HepG2 (cell line): Measurements from ENCODE around the gene IZUMO1R. TPM values are rescaled to one million over a fixed set of nuclear protein-coding genes. Genes with fewer than 3 reads are reported as not detected.

Experiments used
- ATAC-seq: fragments of 200-7000 bp; cut with Tn5 transposase; 3 replicates; pipeline ENCODE4 v1.9.1; 2020; ENCODE audit warnings: mild to moderate bottlenecking, moderate library complexity
- BruUV-seq: library from RNA; stranded (reverse); fragments of 400-500 nt; replicated peaks from 2 replicates; lab custom pipeline; 2021; lab: Mats Ljungman, UMichigan
- CTCF ChIA-PET: fragments of 300-600 bp; formaldehyde crosslinking; extraction: SDS; loops from one replicate; lab custom pipeline; 2021; ENCODE audit warnings: low total read pairs, inconsistent platforms, low intra/inter-chr PET ratio; lab: Yijun Ruan, JAX
- POLR2A ChIA-PET: fragments of 350-600 bp; sonication (Branson Sonifier 250); formaldehyde crosslinking; loops from one replicate; lab custom pipeline; 2020; ENCODE audit warnings: antibody characterized with exemption, inconsistent platforms; lab: Yijun Ruan, JAX
- DNase-seq: peaks from one replicate; pipeline ENCODE4 v3.0.0-alpha.2; 2015; ENCODE audit warnings: low spot score
- FAIRE-seq: peaks from 3 replicates; lab custom pipeline; 2011; peaks lifted over from hg19 to GRCh38; lab: Jason Lieb, UNC
- H2AFZ ChIP-seq: one replicate; pipeline ENCODE4 v1.6.1; 2011; ENCODE audit warnings: low read length, inconsistent platforms
- H3K27ac ChIP-seq: fragments of 300-600 bp; 3 replicates; pipeline ENCODE4 v1.8.0; 2011; ENCODE audit warnings: mixed run types, mild to moderate bottlenecking, mixed read lengths, low read length, inconsistent platforms; ENCODE audit not compliant: insufficient read depth; ENCODE audit errors: extremely low read length
- H3K27me3 ChIP-seq, 2 experiments: fragments of 200-600 bp in 1 of 2; 2 replicates in 1 of 2; 3 replicates in 1 of 2; pipeline versions ENCODE4 v1.6.0 to v1.8.0; 2011; ENCODE audit warnings: low read length in 2 of 2, mild to moderate bottlenecking in 2 of 2, moderate library complexity in 2 of 2, inconsistent platforms in 1 of 2; ENCODE audit not compliant: insufficient read depth in 2 of 2, control insufficient read depth in 1 of 2
- H3K36me3 ChIP-seq, 2 experiments: fragments of 200-600 bp in 1 of 2; replicated peaks in 1 of 2; 2 replicates in 1 of 2; 3 replicates in 1 of 2; pipeline versions ENCODE4 v1.5.1 to v1.8.0; 2011; ENCODE audit warnings: low read length in 2 of 2, inconsistent platforms in 1 of 2; ENCODE audit not compliant: insufficient read depth in 2 of 2, control insufficient read depth in 1 of 2
- H3K4me1 ChIP-seq: 2 replicates; pipeline ENCODE4 v1.5.1; 2012; ENCODE audit warnings: low read length, inconsistent platforms; ENCODE audit not compliant: insufficient read depth
- H3K4me2 ChIP-seq: 2 replicates; pipeline ENCODE4 v1.6.0; 2011; ENCODE audit warnings: low read depth, low read length, inconsistent platforms
- H3K4me3 ChIP-seq, 3 experiments: fragments of 200-600 bp in 1 of 3; sonication (generic), shearing (Covaris generic) in 1 of 3; replicated peaks in 1 of 3; 2 replicates each; pipeline ENCODE4 v1.5.1; 2011 to 2016; ENCODE audit warnings: low read length in 3 of 3, inconsistent platforms in 2 of 3, low read depth in 2 of 3, mild to moderate bottlenecking in 2 of 3, control low read depth in 1 of 3, mixed read lengths in 1 of 3; ENCODE audit not compliant: insufficient read depth in 1 of 3
- H3K79me2 ChIP-seq: one replicate; pipeline ENCODE4 v1.6.1; 2011; ENCODE audit warnings: low read length, inconsistent platforms; ENCODE audit not compliant: insufficient read depth
- H3K9ac ChIP-seq: 2 replicates; pipeline ENCODE4 v1.6.0; 2011; ENCODE audit warnings: mild to moderate bottlenecking, low read depth, low read length, inconsistent platforms; ENCODE audit not compliant: insufficient read depth
- H3K9me3 ChIP-seq: 2 replicates; pipeline ENCODE4 v1.5.1; 2012; ENCODE audit warnings: mild to moderate bottlenecking, low read length
- H4K20me1 ChIP-seq: 2 replicates; pipeline ENCODE4 v1.6.0; 2011; ENCODE audit warnings: inconsistent platforms, mild to moderate bottlenecking, low read length, moderate library complexity; ENCODE audit not compliant: insufficient read depth
- MTF2 ChIP-seq: sonication (generic); formaldehyde crosslinking; IDR thresholded peaks from 2 replicates; pipeline ENCODE4 v1.5.0; 2020; ENCODE audit warnings: missing genetic modification reagents, borderline replicate concordance
- NCOA5 ChIP-seq: sonication (generic); formaldehyde crosslinking; IDR thresholded peaks from 2 replicates; pipeline ENCODE4 v1.4.0; 2020; ENCODE audit warnings: missing genetic modification reagents
- WGBS: methylation state at CpG from one replicate; pipeline ENCODE4 v1.1.6; 2017; ENCODE audit warnings: low lambda C conversion rate; 5-methylcytosine and 5-hydroxymethylcytosine counted together
- in situ Hi-C: cut with HindIII; loops from 2 replicates; pipeline ENCODE4 v1.10.0; 2017; ENCODE audit warnings: low pct_unique_long_range_greater_than_20kb; ENCODE audit not compliant: extremely low pct_ligation_motif_present
- intact Hi-C: fragments of 100-400 bp; cut with micrococcal nuclease; formaldehyde crosslinking; loops from one replicate; pipeline ENCODE4 v1.10.0; 2022; ENCODE audit not compliant: unreplicated experiment
- polyA plus RNA-seq, 8 experiments: library from polyadenylated mRNA; depleted of rRNA in 3 of 8; stranded (reverse) in 7 of 8; unstranded in 1 of 8; fragments of >200 nt; fragmentation: Illumina TruSeq in 4 of 8; extraction: Trizol in 4 of 8; gene quantifications; 2 replicates each; pipeline versions ENCODE4 v1.2.1 to v1.2.3, GENCODE V29; 2011 to 2016; ENCODE audit warnings: low read depth in 4 of 8, missing spikeins in 1 of 8, mixed read lengths in 1 of 8; ENCODE audit not compliant: insufficient read depth in 1 of 8
- total RNA-seq, 5 experiments: library from RNA; depleted of rRNA; stranded (reverse); fragments of >200 nt; fragmentation: Illumina TruSeq; extraction: Trizol; gene quantifications; 2 replicates each; pipeline ENCODE4 v1.2.3, GENCODE V29; 2016; ENCODE audit warnings: low read depth in 1 of 5
- TF ChIP-seq, protein P1 (sequence below): sonication (generic); formaldehyde crosslinking; IDR thresholded peaks from 2 replicates; pipeline ENCODE4 v1.5.1; 2020; ENCODE audit warnings: missing genetic modification reagents, mild to moderate bottlenecking, borderline replicate concordance
- TF ChIP-seq, protein P2 (sequence below): sonication (generic); formaldehyde crosslinking; IDR thresholded peaks from 2 replicates; pipeline ENCODE4 v1.5.1; 2020; ENCODE audit warnings: mild to moderate bottlenecking, missing genetic modification reagents

Gene IZUMO1R
- total and polyA plus RNA-seq, 2 of the 13 experiments (the other 11 are each of a cell fraction or from before 2014, with no cell fraction given), result not detected

DNA sequence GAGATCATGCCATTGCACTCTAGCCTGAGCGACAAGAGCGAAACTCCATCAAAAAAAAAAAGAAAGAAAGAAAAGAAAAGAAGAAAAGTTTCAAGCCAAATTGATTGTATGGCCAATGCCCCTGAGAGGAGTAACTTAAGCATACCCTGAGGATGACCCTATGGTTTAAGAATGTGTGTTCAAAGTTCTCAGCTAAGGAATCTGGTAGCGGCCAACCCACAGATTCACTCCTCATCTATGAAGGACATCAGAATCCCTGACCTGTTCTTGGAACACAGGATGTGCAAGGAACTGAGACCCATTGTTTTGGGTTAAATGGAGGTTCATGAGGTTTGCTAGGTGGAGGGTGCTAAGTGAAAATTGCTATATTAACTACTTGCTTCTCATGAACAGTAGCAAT, 18.1 kb downstream of the IZUMO1R start:
- ATAC-seq, result no peak
- 80% methylated on average over 3 of the region's 3 CpGs for WGBS

More for the DNA sequence above, 18.1 kb downstream of the IZUMO1R start:
- Histone ChIP-seq H3K36me3 (no peaks in the 10 kb centered on the region), H3K4me2 (no peak overlapping the region), H3K27me3 (no peaks in the 10 kb centered on the region; a peak in 1 of 5 replicates), H2AFZ (no peak overlapping the region), H3K4me1 (no peaks in the 10 kb centered on the region), H3K9ac (no peak overlapping the region), H3K79me2 (no peaks in the 10 kb centered on the region), H3K4me3 (no peak overlapping the region), H4K20me1 (no peaks in the 10 kb centered on the region), H3K9me3 (no peaks in the 10 kb centered on the region), H3K27ac (no peak overlapping the region)
- ChIA-PET CTCF (no interaction called here), POLR2A (no interaction called here)
- no TSS peak for BruUV-seq
- intact Hi-C loops, result no loop called here
- in situ Hi-C loops, result no loop called here
- no peak for DNase-seq
- TF ChIP-seq MTF2 (CRISPR knock-in tag) (no peak), NCOA5 (CRISPR knock-in tag) (no peak)
- TF ChIP-seq, protein P1, sequence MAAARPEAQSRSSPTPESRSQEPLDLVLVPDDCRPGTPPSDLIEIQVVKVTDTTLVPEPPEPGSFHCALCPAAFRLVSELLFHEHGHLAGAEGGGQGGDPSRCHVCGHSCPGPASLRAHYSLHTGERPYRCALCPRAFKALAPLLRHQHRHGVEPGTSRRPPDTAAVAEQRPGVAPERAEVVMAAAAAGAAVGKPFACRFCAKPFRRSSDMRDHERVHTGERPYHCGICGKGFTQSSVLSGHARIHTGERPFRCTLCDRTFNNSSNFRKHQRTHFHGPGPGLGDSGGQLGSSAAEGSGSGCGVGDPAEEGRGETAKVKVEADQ (CRISPR knock-in tag), result no peak
- TF ChIP-seq, protein P2, sequence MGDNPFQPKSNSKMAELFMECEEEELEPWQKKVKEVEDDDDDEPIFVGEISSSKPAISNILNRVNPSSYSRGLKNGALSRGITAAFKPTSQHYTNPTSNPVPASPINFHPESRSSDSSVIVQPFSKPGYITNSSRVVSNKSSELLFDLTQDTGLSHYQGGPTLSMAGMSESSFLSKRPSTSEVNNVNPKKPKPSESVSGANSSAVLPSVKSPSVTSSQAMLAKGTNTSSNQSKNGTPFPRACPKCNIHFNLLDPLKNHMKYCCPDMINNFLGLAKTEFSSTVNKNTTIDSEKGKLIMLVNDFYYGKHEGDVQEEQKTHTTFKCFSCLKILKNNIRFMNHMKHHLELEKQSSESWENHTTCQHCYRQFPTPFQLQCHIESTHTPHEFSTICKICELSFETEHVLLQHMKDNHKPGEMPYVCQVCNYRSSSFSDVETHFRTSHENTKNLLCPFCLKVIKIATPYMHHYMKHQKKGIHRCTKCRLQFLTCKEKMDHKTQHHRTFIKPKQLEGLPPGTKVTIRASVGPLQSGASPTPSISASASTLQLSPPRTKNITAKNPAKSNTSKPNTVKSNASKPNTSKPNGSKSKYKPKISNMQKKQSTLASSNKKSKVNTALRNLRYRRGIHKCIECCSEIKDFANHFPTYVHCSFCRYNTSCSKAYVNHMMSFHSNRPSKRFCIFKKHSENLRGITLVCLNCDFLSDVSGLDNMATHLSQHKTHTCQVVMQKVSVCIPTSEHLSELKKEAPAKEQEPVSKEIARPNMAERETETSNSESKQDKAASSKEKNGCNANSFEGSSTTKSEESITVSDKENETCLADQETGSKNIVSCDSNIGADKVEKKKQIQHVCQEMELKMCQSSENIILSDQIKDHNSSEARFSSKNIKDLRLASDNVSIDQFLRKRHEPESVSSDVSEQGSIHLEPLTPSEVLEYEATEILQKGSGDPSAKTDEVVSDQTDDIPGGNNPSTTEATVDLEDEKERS (CRISPR knock-in tag), result no peak
- no peak for FAIRE-seq
